HCEC 1CT (cell line): ENCODE results near the gene KRTAP19-8.

Source experiments
- DNase-seq: peaks from one replicate; pipeline ENCODE4 v3.0.0-alpha.2; 2017

The KRTAP19-8 gene

DNA sequence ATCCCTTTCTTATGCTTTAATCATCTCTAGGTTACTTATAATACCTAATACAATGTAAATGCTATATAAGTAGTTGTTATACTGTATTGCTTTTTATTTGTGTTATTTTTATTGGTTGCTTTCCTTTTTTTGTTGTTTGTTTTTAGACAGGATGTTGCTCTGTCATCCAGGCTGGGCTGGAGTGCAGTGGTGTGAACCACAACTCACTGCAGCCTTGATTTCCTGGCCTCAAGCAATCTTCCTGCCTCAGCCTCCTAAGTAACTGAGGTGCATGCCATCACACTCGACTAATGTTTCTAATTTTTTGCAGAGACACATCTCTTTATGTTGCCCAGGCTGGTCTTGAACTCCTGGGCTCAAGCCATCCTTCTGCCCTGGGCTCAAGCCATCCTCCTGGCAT is 26.9 kb downstream of the KRTAP19-8 start:
- no peak for DNase-seq

DNA sequence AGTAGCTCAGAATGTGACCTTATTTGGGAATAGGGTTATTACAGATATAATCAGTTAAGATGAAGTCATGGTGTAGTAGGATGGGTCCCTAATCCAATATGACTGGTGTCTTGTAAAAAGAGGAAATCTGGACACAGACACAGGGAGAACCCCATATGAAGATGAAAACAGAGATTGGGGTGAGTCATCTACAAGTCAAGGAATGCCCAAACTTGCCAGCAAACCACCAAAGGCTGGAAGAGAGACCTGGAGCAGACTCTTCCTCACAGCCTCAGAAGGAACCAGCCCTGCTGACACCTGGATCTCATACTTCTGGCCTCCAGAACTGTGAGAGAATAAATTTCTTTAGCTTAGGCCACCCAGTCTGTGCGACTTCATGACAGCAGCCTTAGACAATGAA is 29.9 kb downstream of the KRTAP19-8 start:
- no peak for DNase-seq

DNA sequence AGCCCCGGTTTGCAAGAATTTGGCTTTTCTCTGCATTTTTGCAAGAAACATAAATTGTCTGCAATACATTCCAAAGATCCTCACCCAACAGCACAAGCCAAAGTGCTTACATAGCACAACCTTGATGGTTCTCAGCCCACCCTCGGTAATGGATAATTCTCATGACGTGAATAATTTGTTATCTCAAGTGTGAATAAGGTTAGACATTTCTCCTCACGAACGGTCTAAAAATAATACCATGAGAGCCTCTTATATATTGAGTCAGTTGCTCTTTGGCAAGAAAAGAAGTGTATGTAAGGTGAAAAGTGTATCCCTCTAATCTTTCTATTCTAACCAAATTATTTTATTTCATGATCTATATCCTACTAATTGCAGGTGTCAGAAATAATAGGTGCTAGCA is 33.3 kb downstream of the KRTAP19-8 start:
- DNase-seq = no peak

DNA sequence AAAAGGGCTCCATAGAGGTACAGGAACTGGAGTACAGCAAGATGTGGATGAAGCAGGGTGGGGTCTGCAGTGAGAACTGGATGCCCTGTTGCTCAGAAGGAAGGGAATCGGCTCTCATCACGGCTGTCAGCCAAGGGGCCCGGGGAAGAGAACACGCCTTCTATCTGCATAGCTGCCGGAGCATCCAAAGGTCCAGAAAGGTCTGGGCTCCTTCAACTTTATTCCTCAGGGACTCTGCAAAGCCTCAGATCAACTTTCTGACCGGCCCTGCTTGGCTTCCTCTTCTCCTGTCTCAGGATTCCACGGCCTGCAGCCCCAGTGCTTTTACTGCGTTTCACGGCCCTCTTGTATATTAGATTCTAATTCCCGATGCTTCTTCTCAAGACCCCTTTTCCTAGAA is 34.8 kb downstream of the KRTAP19-8 start:
- DNase-seq = no peak

DNA sequence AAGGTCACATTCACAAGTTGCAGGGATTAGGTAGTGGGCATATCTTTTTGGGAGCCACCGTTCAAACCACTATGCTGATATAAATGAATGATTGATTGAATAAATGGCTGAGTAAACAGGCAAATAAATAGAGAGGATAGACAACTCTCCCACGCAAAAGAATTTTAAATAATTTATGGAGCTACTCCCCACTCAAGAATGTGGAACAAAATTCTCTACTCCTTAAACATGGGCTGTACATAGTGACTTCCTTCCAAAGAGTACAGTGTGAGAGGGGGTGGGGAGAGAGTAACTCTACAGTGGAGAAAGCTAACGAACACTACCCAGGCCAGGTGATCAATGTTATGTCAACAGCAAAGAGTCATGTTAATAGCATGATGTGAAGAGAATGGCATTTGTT is 40.7 kb downstream of the KRTAP19-8 start:
- DNase-seq = no peak

DNA sequence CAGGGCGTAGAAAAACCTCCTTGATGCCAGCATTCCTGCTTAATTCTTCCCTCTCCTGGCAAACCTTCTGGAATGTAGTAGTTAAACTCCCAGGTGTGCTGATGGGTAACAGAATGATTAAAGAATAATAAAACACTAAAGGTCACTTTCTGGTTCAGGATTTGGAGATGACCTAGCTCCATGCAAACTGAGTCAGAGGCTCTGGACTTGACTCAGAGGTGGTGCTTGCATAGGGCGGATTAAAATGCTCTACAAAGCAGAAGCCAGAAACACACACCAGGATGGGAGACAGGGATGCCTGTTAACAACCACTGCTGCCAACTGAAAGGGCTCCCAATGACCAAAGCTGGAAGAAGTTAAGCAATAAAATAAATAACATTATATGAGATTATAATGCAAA is 41.5 kb downstream of the KRTAP19-8 start:
- DNase-seq = no peak

DNA sequence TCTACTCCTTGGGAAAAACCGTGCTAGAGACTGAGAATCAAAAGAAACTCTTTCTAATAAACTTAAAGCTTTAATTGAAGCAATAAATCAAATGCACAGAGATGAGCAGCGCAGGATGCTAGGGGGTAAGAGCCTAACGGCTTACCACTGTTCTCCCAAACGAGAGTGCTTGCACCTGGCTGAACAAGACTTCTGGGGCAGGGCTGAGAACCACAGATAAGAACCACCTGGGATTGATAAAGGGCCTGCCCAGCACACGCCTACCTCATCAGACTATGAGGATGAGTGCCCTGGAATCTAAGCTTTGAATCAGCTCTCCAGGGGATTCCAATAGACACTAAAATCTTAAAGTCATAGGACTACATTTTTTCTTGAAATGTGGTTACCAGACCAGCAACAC is 43.3 kb downstream of the KRTAP19-8 start:
- DNase-seq = no peak

DNA sequence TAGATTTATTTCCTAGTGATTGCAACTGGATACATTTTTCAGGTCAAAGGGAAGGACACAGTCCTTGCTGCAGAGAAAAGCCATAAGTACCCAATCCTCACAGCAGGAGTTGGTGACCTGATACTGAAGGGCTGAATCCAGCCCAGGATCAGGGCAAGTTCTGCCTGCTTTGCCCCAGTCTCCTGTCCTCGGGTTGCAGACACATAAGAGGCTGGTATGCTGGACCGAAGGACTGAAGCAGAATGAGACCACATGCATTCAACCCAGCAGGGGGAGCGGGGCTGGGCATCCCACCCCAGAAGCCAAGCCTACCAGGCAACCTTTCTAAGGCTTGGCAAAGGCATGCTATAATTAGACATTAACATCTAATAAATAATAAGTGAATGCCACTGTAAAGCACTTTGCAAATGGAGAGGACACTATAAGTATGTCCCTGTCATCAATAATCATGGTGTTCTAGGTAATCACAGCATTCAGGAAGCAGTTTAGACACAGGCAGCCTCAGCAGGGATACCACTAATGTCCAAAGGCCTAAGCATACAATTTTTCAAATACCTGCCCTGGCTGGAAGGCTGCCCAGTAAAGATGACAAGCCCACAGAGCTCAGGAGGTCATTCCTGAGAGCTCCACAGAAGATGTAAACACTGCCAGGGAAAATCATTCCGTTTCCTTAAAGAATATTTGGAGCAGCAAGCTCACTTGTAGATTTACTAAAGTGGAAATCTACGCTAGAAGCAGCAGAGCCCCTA is 47.6 kb downstream of the KRTAP19-8 start:
- no peak for DNase-seq

DNA sequence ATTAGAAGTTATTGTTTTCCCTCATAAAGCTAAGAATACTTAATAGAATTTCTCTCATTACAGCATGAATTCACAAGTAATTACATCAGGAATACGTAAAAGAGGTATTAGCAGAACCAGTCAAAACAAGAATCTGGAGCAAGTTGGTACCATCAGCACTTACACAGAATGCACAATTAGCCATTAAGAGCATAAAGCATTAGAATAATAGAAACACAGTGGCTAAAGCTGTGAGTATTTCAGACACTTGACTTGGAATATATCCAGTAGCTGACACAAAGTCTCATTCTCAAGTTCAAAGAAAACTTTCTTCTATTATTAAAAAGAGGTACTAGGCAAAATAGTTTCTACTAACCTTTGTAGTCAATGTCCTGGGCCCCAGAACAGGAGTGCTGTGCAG is 49.6 kb downstream of the KRTAP19-8 start:
- no peak for DNase-seq
